Measurements from ENCODE around the gene AUNIP. TPM values are rescaled to one million over a fixed set of nuclear protein-coding genes. Genes with fewer than 3 reads are reported as not detected.
A peak's percentile ranks its signal among the peaks of the same experiment; 100 is the strongest.

Gene AUNIP
- polyA plus RNA-seq, 1 experiment: 1.4 TPM

DNA sequence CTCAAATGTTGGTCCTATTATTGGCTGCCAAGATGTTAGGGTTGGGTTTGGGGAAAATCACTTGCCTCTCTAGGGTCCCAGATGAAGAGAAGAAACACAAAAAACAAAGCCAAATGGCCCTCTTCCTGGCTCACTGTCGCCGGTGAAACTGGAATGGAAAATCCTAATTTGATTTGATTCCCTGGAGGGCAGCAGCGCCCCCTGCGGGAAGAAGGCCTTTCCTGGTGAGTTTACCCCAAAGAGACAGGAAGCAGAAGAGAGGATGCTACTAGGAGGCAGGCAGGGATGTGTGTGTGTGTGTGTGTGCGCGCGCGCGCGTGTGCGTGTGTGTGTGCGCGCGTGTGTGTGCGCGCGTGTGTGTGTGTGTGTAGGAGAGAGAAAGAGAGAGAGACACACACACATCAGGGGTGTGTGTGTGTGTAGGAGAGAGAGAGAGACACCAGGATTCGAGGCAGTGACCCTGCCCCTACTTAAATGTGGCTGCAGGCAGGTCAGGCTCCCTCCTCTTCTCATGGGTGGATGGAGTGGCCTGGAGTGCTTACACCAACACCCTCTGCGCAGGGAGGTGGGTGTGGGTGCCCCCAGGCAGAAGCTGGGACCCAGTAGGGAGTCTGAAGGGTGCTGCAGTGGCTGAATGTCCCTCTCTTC is 62.3 kb downstream of the AUNIP start:
- TF ChIP-seq CTCF (IDR thresholded peaks at IDR 0.05; ENCODE audit: insufficient read depth, low read depth, low read length): peak; percentile 89
- CTCF ChIA-PET: interaction anchor here (0.9 to 8.6 kb wide), 12 partner anchors 9 to 231 kb away, joined by 3 to 125 read pairs (median 5); no protein-coding TSS in a partner anchor
- POLR2A ChIA-PET: no interaction called here

GRCh38 chr1:25795946-25796810 is 63.1 kb downstream of the AUNIP start:
- peaks cover 3% of the 10 kb centered on the region for H3K27me3 ChIP-seq (ENCODE audit: control insufficient read depth, insufficient read depth, low read length)
- no peak for DNase-seq (ENCODE audit: low read depth)
- H3K4me3 ChIP-seq (ENCODE audit: low read depth, low read length): no peak overlapping the region
- no peaks in the 10 kb centered on the region for H3K36me3 ChIP-seq (ENCODE audit: control insufficient read depth, insufficient read depth, low read length)
- no peak for TF ChIP-seq CTCF (IDR thresholded peaks at IDR 0.05; ENCODE audit: insufficient read depth, low read depth, low read length)
- ChIA-PET POLR2A (no interaction called here), CTCF (interaction anchor here (0.6 to 8.6 kb wide), 13 partner anchors 9 to 319 kb away, joined by 3 to 125 read pairs (median 3); no protein-coding TSS in a partner anchor)

More for the DNA sequence above, 62.3 kb downstream of the AUNIP start:
- H3K4me3 ChIP-seq (ENCODE audit: low read depth, low read length): no peak overlapping the region
- H3K27me3 ChIP-seq (ENCODE audit: control insufficient read depth, insufficient read depth, low read length): peaks cover 2% of the 10 kb centered on the region
- no peaks in the 10 kb centered on the region for H3K36me3 ChIP-seq (ENCODE audit: control insufficient read depth, insufficient read depth, low read length)
- DNase-seq (ENCODE audit: low read depth): no peak

DNA sequence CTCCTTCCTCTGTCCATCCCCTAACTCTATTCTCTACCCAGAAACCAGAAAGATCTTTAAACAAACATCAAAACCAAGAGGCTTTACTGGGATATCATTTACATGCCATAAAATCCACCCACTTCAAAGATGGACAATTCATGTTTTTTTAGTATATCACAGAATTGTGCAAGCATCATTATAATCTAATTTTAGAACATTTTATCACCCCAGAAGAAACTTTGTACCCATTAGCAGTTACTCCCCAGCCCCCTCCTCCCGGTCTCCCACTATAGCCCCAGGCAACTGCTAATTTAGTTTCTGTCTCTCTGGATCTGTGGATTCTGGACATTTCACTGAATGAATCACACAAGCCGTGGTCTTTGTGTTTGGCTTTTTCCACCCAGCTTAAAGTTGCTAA is 64.0 kb downstream of the AUNIP start:
- DNase-seq (ENCODE audit: low read depth): no peak
- TF ChIP-seq CTCF (IDR thresholded peaks at IDR 0.05; ENCODE audit: insufficient read depth, low read depth, low read length): no peak
- Histone ChIP-seq H3K4me3 (ENCODE audit: low read depth, low read length) (no peak overlapping the region), H3K36me3 (ENCODE audit: control insufficient read depth, insufficient read depth, low read length) (no peaks in the 10 kb centered on the region), H3K27me3 (ENCODE audit: control insufficient read depth, insufficient read depth, low read length) (peaks cover 6% of the 10 kb centered on the region)
- ChIA-PET POLR2A (no interaction called here), CTCF (interaction anchor here (0.9 to 8.6 kb wide), 10 partner anchors 14 to 228 kb away, joined by 3 to 125 read pairs (median 3); no protein-coding TSS in a partner anchor)

GRCh38 chr1:25794325-25794724 is 64.9 kb downstream of the AUNIP start:
- no peak overlapping the region for H3K4me3 ChIP-seq (ENCODE audit: low read depth, low read length)
- H3K36me3 ChIP-seq (ENCODE audit: control insufficient read depth, insufficient read depth, low read length): no peaks in the 10 kb centered on the region
- no peak for TF ChIP-seq CTCF (IDR thresholded peaks at IDR 0.05; ENCODE audit: insufficient read depth, low read depth, low read length)
- peaks cover 8% of the 10 kb centered on the region for H3K27me3 ChIP-seq (ENCODE audit: control insufficient read depth, insufficient read depth, low read length)
- CTCF ChIA-PET: interaction anchor here (1.3 to 8.6 kb wide), 2 partner anchors 152 to 186 kb away, joined by 5 to 125 read pairs; no protein-coding TSS in a partner anchor
- POLR2A ChIA-PET: interaction anchor here (0.6 kb wide), 1 partner anchor 9 kb away, joined by 6 read pairs; no protein-coding TSS in a partner anchor
- no peak for DNase-seq (ENCODE audit: low read depth)

Data from BJ (cell line).